Activated T-cell treated with anti-CD3 and anti-CD28 coated beads for 1 hour (primary cell): ENCODE results near the gene HSD3B7.
A peak's percentile ranks its signal among the peaks of the same experiment; 100 is the strongest.

ENCODE experiments used
- DNase-seq: peaks from one replicate; pipeline ENCODE4 v3.0.0-alpha.2; 2020; ENCODE audit warnings: low read depth

HSD3B7 gene

GRCh38 chr16:30957456-30958174 is 27.4 kb upstream of the HSD3B7 start, which contains the start of gene SETD1A:
Gene SETD1A (plus strand): TSS chr16:30957754. CDS start chr16:30958732, 978 bp downstream.
- DNase-seq = peak; percentile 98

DNA sequence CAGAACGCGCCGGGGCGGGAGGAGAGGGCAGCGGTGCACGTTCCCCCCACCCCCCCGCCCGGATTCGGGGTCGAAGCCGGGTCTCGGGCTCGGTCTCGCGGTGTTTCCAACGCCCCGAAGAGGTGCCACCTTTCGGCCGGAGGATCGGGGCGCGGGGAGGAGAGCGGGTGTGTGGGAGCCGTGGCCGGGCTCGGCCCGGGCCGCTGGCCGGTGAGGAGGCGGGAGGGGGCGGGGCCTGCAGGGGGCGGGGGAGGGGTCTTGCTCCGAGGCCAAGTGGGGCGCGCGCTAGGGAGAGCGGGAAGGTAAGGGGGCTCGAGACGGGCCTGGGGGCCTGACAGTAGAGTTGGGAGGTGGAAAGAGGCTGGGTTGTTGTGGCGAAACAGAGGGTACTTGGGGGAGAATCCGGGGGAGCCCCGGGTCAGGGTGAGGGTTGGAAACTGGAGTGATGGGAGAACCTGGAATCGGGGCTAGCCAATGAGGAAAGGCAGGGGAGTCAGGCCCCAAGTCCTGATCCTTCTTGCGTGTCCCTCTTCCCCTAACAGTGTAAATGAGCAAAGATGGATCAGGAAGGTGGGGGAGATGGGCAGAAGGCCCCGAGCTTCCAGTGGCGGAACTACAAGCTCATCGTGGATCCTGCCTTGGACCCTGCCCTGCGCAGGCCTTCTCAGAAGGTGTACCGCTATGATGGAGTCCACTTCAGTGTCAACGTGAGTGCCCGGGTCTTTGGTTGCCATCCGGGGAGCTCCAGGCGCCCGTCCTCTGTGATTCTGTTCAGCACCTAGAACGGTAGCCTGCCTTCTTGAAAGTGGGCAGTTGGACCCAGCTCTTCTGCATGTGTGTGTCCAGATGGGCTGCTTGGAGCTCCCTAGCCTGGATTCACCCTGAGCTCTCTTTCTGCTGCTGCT is 26.6 kb upstream of the HSD3B7 start:
- no peak for DNase-seq

DNA sequence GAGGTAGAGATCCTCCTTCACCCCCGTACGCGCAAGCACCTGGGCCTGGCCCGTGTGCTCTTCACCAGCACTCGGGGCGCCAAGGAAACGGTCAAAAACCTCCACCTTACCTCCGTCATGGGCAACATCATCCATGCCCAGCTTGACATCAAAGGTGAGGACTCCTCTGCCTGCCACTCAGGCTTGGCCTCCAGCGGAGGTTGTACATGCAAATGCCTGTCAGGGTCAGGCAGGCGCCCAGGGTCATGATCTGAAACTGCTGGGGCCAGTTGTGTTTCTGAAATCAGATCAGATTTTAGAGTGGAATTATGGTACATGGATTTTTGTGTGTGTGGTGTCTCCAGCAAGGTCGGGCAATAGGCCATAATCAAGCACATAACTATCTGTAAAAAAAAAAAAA is 23.6 kb upstream of the HSD3B7 start:
- no peak for DNase-seq

DNA sequence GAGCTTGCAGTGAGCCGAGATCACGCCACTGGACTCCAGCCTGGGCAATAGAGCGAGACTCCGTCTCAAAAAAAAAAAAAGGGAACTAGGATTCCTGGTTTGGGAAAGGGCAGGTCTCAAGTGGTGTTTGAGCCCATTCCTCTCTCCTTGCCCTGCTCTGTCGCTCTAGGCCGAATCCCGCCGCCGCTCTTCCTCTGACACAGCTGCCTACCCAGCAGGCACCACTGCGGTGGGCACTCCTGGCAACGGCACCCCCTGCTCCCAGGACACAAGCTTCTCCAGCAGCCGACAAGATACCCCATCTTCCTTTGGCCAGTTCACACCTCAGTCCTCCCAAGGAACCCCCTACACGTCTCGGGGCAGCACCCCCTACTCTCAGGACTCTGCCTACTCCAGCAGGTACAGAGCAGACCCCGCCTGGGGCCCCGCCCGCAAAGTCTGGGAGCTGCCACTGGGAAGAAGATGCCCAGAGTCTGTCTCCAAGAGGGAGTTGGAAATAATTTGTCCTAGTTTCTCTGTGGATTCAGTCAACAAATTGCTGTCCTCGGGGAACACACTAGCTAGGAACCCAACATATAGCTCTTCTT is 21.0 kb upstream of the HSD3B7 start:
- no peak for DNase-seq

GRCh38 chr16:30964574-30965226 is 20.3 kb upstream of the HSD3B7 start:
- DNase-seq = no peak

GRCh38 chr16:30965436-30965835 is 19.6 kb upstream of the HSD3B7 start:
- no peak for DNase-seq

- DNase-seq = no peak
Observed at GRCh38 chr16:30966033-30966619, 18.9 kb upstream of the HSD3B7 start.

DNA sequence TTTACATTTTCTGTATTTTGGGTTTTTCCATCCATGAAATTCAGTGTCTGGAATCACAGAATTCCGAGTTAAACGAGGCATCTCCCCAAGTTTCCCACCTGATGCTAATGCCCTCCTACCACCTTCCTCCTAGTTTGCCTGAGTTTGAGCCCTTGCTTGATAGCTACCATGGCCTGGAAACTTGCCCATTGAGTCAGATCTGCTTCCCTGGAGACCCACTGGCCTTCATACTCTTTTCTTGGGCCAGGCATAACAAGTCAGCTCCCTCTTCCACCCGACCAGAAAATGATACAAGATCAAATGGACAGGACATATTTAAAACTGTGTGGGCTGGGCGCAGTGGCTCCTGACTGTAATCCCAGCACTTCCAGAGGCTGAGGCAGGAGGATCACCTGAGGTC is 17.2 kb upstream of the HSD3B7 start:
- DNase-seq = no peak

- no peak for DNase-seq
Observed at GRCh38 chr16:30969246-30969842, 15.7 kb upstream of the HSD3B7 start.

GRCh38 chr16:30971298-30971697 is 13.7 kb upstream of the HSD3B7 start:
- DNase-seq = no peak

GRCh38 chr16:30972872-30973271 is 12.1 kb upstream of the HSD3B7 start:
- no peak for DNase-seq

- no peak for DNase-seq
Observed at GRCh38 chr16:30974348-30974747, 10.7 kb upstream of the HSD3B7 start.

- no peak for DNase-seq
Observed at GRCh38 chr16:30976486-30976885, 8.5 kb upstream of the HSD3B7 start.

DNA sequence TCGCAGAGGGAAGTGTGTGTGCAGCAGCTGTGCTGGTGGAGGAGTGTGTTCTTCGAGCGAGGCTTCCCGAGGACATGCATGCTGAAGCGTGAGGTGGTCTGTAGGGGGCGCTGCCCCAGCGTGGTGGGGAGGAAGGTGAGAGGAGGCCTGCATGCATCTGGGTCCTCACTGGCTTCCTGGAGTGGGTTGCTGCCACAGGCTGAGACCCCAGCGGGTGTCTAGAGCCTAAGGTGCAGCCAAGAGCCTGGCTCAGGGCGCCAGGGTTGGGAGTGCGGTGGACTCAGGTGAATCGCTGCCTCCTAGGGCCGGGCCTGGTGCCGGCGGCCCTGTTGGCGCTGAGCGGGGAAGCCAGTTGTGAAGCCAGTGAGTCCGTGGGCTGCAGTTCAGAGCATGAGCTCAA is 7.5 kb upstream of the HSD3B7 start:
- DNase-seq = no peak

- no peak for DNase-seq
Observed at GRCh38 chr16:30979170-30980022, 5.6 kb upstream of the HSD3B7 start.

- no peak for DNase-seq
Observed at GRCh38 chr16:30980023-30980371, 5.0 kb upstream of the HSD3B7 start.

GRCh38 chr16:30980434-30980833 is 4.6 kb upstream of the HSD3B7 start:
- no peak for DNase-seq

DNA sequence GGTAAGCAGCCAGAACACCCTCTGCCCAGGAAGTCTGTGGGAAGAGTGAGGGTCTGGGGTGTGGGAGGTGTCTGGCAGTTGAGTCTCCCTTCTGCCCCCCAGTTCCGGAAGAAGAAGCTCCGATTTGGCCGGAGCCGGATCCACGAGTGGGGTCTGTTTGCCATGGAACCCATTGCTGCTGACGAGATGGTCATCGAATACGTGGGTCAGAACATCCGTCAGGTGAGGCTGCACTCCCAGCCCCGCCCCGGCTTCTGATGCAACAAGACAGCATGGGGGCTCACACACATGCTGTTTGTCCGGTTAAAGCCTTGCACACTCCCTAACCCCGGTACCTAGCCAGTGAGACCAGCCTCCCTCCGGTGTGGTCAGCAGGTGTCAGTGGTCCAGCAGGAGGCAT is 4.0 kb upstream of the HSD3B7 start:
- no peak for DNase-seq

- DNase-seq = no peak
Observed at GRCh38 chr16:30982548-30983288, 2.3 kb upstream of the HSD3B7 start.

GRCh38 chr16:30983289-30983889 is 1.6 kb upstream of the HSD3B7 start:
- no peak for DNase-seq
